GM19324 (cell line): ENCODE data around the gene COX4I1.

Experiments
- ATAC-seq: cut with Tn5 transposase; IDR thresholded peaks from one replicate; pipeline ENCODE4 v1.9.1; 2021; ENCODE audit warnings: mild to moderate bottlenecking, moderate library complexity; ENCODE audit not compliant: unreplicated experiment, low FRiP score

The COX4I1 gene

GRCh38 chr16:85838381-85838780 lies 38.9 kb downstream of the COX4I1 start:
- ATAC-seq = no peak

GRCh38 chr16:85838876-85839585 lies 39.5 kb downstream of the COX4I1 start:
- ATAC-seq = no peak

- ATAC-seq = no peak
These were observed 40.3 kb downstream of the COX4I1 start for GRCh38 chr16:85839681-85840240.

GRCh38 chr16:85840395-85840794 lies 40.9 kb downstream of the COX4I1 start:
- no peak for ATAC-seq

DNA sequence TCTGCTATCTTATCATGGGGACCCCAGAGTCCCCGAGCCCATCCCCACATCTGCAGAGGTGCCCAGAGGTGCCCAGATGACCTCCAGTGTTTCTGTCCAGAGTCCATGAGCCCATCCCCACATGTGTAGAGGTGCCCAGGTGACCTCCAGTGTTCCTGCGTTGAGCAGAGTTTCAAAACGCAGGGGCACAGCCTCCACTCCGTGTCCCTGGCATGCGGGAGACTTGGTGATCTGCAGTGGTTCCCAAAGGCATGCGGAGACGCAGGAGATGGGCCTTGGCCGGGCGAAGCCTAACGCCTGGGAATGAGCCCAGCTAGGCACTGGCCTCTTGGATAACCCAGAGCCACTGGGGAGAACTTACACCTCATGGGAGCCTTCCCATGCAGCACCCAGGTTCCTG lies 41.3 kb downstream of the COX4I1 start:
- ATAC-seq = no peak

GRCh38 chr16:85842435-85842834 lies 42.9 kb downstream of the COX4I1 start:
- no peak for ATAC-seq

DNA sequence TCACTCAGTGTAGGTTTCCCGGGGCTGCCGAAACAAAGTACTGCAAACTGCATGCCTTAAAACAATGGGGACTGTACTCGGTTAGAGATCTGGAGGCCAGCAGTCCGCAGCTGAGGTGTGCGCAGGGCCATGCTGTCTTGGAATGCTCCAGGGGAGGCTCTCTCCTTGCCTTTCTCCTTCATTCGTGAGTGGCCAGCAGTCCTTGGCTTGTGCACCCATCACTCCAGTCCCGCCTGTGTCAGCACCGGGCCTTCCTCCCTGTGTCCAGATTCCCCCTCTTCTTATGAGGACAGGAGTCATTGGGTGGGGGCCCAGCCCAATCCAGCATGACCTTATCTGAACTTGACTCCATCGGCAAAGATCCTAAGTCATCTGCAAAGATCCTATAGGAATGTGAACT lies 43.4 kb downstream of the COX4I1 start:
- no peak for ATAC-seq

- no peak for ATAC-seq
These were observed 44.1 kb downstream of the COX4I1 start for GRCh38 chr16:85843471-85844168.

DNA sequence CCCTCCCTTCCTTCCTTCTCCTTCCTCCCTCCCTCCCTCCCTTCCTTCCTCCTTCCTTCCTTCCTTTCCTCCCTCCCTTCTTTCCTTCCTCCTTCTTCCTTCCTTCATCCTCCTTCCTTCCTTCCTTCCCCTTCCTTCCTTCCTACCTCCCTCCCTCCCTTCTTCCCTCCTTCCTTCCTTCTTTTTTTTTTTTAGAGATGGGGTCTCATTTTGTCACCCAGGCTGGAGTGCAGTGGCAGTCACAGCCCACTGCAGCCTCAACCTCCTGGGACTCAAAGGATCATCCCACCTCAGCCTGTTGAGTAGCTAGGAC lies 44.6 kb downstream of the COX4I1 start:
- no peak for ATAC-seq

DNA sequence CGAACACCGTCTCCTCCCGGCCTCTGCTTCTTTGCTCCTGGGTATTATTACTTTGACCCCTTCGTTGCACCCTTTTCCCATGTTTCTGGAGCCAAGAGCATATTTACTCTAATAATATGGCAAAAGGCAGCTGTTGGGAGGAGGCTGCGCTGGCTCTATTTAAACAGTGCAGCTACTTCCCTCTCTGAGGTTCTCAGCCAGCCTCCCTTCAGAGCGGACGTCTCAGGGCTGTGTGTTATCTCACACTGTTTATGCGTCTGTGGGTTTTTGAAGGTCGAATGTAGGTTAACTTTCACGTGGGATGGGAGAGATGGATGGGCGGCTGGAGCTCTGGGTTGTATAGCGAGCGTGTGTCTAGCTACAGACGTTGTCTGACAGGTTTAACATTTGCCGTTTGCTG lies 45.3 kb downstream of the COX4I1 start:
- ATAC-seq = no peak

GRCh38 chr16:85845266-85845665 lies 45.8 kb downstream of the COX4I1 start:
- ATAC-seq = no peak

GRCh38 chr16:85846461-85846860 lies 47.0 kb downstream of the COX4I1 start:
- no peak for ATAC-seq

DNA sequence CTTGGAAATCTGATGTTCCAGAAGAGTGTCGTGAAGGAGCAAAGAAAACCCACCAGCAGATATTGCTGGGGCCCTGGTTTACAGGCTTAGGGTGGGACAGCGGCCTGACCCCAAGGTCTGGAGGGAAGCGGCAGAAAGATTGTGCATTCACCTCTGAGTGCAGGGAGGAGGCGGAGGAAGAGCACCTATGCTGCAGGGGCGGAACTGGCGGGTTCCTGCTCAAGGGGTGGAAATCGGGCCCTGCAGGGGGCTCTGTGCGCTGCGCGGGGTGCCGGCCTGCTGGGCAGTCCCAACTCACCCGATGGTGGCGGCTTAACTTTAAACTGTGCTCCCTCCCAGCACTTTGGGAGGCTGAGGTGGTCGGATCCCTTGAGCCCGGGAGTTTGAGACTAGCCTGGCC lies 47.5 kb downstream of the COX4I1 start:
- no peak for ATAC-seq

DNA sequence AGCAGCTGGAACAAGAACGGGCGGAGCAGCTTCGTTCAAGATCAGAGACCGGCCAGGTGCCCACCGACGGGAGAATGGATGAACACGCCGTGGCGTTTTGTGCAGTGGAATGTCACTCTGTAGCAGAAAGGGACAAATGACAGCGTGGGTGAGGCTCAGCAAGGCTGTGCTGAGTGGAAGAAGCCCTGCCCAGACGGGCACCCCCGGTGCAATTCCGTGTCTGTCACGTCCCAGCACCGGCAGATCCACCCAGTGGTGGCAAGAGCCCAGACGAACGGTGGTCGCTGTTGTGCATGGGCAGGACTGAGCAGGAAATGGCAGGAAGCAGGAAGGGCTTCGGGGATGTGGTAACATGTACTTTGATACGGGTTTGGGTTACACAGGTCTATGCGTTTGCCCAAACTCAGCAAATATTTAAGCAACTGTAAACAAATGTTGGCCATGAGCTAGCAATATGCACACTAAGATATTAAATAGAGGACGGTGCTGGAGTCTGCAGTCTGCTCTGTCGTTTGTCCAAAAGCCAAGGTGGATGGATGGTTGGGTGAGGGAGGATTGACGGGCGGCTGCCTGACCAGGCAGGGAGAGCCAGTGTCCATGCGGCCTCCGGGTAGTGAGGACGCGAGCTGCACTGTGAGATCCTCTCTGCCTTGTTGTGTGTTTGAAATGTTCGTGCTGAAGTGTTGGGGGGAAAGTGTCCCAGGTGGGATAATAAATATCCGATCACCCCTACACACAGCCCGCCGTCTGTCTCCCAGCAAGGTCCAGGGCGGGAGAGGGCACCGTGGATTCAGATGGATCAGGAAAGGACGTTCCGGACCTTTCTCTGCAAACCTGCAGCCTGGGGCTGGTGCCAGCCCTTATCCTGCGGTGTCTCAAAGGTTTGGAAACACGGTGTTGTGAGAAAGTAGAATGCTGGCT lies 48.4 kb downstream of the COX4I1 start:
- ATAC-seq = no peak

DNA sequence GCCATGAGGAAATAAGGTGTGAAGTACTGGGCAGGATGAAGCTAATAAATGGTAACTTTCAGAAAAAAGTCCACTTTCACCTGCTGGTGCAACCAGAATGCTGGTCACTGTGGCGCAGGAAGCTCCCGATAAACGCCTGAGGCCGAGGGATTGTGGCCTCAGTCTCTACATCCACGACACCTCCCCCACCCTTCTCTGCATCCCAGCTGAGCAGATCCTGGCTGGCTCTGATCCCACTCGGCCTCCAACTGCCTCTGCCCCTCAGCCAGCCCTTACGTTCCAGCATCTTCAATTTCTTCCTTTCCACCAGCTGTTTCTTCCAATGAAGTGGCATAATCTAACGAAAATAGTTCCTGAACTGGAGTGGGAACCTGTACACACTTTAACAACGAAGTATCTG lies 49.5 kb downstream of the COX4I1 start:
- no peak for ATAC-seq

GRCh38 chr16:85849388-85849787 lies 49.9 kb downstream of the COX4I1 start:
- ATAC-seq = no peak

GRCh38 chr16:85850344-85850880 lies 50.9 kb downstream of the COX4I1 start:
- ATAC-seq = no peak

DNA sequence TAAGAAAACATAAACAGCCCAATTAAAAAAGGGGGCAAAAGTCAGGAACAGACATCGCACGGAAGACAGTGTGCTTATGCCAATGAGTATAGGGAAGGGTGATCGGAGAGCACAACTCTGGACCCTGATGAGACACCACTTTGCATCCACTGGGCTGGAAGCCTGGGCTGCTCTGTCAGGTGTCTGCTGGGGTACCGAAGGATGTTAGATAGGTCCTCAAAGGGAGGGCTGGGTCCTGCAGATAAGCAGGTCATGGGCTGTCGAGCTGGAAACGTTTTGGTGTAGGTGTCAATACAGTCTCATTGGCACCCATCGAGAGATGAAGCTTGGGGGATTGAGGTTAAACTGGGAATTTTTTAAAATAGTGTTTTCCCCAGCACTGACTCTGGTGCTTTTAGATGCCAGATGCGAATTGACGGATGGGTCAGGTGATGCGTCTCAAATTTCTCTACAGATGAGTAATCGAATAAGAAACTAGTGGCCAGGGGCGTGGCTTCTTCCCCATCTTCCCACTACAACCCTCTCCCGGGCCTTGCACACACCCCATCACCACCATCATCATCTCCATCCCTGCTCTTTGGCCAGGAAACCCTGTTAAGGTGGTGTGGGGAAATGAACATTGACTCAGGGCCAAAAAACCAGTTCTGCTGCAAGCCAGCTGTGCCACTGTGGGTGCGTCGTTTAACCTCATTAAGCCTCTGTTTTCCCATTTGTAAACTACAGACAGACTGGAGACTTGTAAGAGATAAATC lies 51.7 kb downstream of the COX4I1 start:
- no peak for ATAC-seq

GRCh38 chr16:85853547-85854545 lies 54.4 kb downstream of the COX4I1 start:
- ATAC-seq = no peak
